NCI-H2107 treated with DMSO at 0.1 percent for 48 hours (cell line): ENCODE measurements around the gene TMEM129.

ENCODE experiments used
- DNase-seq: peaks from one replicate; lab custom pipeline; 2025; ENCODE audit not compliant: unreplicated experiment; lab: John Stamatoyannopoulos, UW

The TMEM129 gene

DNA sequence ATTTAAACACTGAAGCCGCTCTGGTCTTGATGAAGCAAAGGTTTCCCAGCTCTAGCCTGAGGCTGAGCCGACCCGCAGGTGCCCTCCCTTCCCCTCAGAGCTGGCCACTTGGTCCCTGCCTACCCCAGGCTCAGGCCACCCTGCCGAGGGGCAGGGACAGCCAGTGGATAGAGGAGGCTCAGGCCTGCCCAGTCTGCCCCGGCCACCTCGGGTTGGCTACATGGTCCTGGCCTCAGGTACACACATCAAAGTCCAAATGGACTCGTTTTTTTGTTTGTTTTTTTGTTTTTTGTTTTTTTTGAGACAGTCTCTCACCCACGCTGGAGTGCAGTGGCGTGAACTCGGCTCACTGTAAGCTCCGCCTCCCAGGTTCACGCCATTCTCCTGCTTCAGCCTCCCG lies 24.0 kb upstream of the TMEM129 start:
- no peak for DNase-seq

- no peak for DNase-seq
Observed at GRCh38 chr4:1744552-1744951, 23.4 kb upstream of the TMEM129 start.

DNA sequence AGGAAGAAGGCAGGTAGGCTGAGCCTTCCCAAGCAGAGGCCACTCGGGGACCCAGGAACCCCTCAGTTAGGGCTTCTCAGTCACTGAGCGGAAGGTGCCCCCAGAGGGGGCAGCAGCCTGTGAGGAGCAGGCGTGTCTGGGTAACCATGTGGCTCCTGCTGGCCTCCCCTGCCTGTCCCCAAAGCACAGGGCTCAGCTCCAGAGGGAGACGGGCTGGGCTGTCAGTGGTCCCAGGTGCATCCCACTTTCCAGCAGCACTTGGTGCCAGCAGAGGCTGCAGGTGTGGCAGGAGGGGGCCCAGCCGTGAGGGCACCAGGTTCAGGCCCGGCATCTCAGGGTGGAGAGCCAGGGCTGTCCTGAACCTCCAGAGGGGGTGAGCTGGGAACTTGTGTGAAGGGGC lies 22.9 kb upstream of the TMEM129 start:
- DNase-seq: no peak

DNA sequence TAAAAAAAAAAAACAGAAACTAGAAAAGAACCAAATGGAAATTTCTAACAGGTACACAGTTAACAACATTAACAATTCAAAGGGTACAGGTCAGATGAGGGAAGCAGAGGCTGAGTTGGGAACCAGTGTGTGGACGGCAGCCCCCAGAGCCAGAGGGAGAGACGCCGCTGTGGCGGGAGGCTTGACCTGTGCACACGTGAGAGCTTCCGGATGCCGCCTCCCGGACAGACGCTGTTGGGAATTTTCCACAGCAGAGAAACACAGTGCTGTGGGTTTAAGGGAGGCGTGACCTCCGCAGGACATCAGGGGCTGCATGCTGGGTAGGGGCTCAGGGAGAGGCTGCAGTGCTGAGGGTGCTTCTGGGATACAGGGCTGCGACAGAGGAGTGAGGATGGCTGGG lies 22.4 kb upstream of the TMEM129 start:
- no peak for DNase-seq

DNA sequence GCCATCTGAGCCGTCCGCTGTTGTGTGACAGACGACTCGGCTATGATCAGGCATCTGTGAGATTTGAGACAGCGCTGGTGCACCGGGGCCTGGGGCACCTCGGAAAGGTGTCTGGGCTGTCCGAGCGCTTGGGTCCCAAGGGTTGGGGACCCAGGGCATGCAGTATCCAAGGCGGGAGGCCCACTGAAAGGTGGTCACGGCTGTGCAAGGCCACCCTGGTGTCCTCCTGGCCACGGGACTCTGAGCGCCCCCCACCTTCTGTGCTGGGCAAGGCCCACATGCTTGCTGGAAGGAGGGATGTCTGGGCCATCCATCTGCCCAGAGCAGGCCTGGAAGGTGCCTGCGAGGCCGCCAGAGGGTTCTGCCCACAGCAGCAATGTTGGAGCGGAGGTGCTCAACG lies 20.1 kb upstream of the TMEM129 start:
- no peak for DNase-seq

DNA sequence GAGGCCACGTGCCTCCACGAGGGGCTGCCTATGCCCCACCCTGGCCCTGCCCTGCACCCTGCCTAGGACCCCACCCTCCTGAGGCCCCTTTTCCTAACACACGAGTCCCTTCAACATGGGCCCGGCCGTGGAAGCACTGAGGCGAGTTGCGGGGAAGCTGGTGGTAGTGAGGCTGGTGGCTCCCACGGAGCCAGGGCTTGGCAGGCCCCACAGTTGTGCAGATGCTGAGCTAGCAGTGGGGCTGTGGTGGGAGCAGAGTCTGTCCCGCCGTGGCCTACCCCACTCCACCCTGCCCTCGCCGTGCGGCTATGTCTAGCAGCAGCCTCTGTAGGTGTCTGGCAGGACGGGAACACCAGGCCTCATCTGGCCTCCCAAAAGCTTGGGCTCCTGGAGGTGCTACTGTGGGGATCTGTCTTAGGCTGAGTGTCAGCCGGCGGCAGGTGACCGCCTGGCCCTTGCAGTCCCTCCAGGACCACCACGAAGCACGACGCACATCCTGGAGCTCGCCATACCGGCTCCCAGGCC lies 19.0 kb upstream of the TMEM129 start:
- no peak for DNase-seq

GRCh38 chr4:1739358-1739757 lies 18.2 kb upstream of the TMEM129 start:
- no peak for DNase-seq

DNA sequence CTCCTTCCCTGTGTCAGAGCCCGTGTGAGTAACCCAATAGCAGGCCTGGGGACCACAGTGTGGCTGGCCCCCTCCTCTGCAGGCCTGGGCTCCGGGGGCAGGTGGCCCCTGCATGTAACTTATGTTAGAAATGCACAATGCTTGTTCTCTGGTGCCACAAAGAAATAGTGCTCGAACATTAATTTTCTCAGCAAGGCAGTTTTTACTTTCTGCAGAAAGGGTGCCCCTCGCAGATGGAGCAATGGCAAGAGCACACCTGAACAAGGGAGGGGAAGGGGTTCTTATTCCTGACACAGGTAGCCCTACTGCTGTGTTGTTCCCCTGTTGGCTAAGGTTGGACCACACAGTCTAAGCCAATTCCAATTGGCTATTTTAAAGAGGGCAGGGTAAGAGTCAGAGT lies 17.3 kb upstream of the TMEM129 start:
- no peak for DNase-seq

DNA sequence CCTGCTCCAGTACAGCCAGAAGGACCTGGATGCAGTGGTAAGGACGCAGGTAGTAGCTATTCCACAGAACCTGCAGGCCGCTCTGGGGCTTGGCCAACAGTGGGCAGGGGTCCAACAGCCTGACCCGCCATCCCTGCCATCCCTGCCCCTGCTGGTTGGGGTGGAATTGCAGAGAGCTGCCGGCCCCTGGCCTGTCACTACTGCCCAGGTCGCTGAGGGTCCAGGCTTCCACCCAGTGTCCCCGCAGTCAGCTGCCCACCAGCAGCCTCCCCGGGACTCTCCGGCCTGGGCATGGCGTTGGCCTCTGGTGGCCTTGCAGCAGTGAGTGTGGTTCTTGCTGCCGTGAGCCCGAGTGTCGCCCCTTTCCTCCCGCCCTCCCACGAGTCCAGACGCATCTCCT lies 16.5 kb upstream of the TMEM129 start:
- DNase-seq: no peak

DNA sequence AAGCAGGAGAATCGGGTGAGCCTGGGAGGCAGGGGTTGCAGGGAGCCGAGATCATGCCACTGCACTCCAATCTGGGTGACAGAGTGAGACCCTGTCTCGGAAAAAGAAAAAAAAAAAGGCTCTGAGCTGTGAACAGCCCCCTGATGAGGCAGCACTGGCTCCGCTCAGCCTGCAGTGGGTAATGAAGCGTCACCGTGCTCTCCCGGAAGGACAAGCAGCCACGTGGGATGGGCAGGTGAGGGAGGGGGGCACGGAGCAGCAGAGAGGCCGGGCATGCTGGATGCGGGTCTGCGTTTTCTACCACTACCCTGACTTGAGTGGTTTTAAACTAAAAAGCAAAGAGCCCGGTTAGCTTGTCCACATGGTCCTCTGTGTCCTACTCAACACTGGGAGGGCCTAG lies 15.7 kb upstream of the TMEM129 start:
- no peak for DNase-seq

- DNase-seq: no peak
Observed at GRCh38 chr4:1735215-1735614, 14.1 kb upstream of the TMEM129 start.

GRCh38 chr4:1732911-1733310 lies 11.8 kb upstream of the TMEM129 start:
- peak; percentile 28 for DNase-seq

DNA sequence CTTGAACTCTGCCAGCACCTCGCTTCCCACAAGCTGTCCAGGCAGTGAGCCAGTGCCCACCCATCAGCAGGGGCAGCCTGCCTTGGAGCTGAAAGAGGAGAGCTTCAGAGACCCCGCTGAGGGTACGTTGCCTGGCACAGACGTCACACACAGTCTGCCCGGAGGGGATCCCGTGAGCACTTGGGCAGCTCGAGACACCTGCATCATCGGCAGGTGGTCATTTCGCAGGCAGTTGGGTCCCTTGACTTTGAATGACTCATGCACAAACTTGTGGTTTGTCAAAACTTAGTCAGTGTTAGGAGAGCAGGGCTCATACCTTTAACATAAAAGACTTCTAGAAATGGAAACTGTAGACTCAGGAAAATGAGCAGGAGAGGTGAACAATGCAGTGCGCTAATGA lies 10.1 kb upstream of the TMEM129 start:
- DNase-seq: peak; percentile 83

- no peak for DNase-seq
Observed at GRCh38 chr4:1730532-1731135, 9.5 kb upstream of the TMEM129 start.

- no peak for DNase-seq
Observed at GRCh38 chr4:1728061-1728980, 7.2 kb upstream of the TMEM129 start.

GRCh38 chr4:1727117-1728031 lies 6.3 kb upstream of the TMEM129 start:
- DNase-seq: no peak

- DNase-seq: peak; percentile 24
Observed at GRCh38 chr4:1726146-1726934, 5.2 kb upstream of the TMEM129 start.

DNA sequence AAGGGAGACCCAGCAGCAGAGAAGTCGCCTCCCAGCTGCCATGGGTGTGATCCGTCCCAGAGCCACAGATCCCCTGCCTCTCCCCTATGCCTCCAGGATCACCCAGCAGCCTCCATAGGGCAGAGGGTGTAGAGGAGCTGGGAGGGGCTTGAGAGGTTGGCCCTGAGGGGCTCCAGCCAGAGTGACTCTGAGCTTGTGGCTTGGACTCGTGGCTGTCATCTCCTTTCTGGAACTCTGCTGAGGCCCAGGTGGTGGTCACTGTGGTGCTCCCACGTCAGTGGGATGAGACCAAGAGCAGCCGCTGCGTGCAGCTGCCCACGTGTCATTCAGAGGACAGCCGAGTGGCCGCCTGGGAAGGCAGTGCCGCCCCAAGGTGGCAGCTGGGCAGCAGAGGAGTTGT lies 4.4 kb upstream of the TMEM129 start:
- DNase-seq: no peak

DNA sequence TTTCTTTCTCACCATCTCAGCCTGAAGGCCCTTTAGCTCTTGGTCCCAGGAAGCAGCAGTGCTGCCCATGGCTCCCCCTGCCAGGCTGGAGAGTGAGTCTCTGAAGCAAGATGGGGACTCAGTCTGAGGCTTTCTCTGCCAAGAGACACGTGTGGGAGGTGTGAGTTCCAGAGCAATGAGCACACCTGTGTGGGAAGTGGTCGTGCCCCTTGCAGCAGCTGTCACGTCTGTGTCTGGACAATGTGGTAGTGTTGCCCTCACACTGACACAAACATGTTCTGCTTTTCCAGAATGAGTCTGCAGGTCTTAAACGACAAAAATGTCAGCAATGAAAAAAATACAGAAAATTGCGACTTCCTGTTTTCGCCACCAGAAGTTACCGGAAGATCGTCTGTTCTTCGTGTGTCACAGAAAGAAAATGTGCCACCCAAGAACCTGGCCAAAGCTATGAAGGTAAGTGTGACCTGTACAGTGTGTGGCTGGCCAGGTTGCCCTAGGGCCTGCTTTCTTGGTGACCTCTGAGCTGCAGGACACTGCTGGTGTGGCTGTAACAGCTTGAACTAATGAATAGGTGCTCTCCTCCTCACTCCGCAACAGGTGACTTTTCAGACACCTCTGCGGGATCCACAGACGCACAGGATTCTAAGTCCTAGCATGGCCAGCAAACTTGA lies 2.1 kb upstream of the TMEM129 start:
- no peak for DNase-seq

- DNase-seq: no peak
Observed at GRCh38 chr4:1722551-1723118, 1.5 kb upstream of the TMEM129 start.
